NB4 (cell line): ENCODE data around the gene SHANK1.

Experiments used
- DNase-seq: peaks from one replicate; pipeline ENCODE4 v3.0.0; 2010; ENCODE audit warnings: low read depth
- H3K4me3 ChIP-seq: one replicate; pipeline ENCODE4 v1.5.1; 2011; ENCODE audit warnings: mild to moderate bottlenecking, low read depth, low read length, moderate library complexity
- MYC ChIP-seq: IDR thresholded peaks from 2 replicates; pipeline ENCODE4 v1.6.1; 2011; ENCODE audit warnings: low read depth, low read length
- POLR2A ChIP-seq: IDR thresholded peaks from 2 replicates; pipeline ENCODE4 v1.6.1; 2011; ENCODE audit warnings: mild to moderate bottlenecking; ENCODE audit not compliant: insufficient read length; ENCODE audit errors: extremely low read depth
- TF ChIP-seq, protein P1 (sequence below): IDR thresholded peaks from 2 replicates; pipeline ENCODE4 v1.6.1; 2011; ENCODE audit warnings: low read depth, low read length
- TF ChIP-seq, protein P2 (sequence below): IDR thresholded peaks from one replicate; pipeline ENCODE4 v1.5.1; 2012; ENCODE audit warnings: low read depth, low read length

Gene SHANK1

DNA sequence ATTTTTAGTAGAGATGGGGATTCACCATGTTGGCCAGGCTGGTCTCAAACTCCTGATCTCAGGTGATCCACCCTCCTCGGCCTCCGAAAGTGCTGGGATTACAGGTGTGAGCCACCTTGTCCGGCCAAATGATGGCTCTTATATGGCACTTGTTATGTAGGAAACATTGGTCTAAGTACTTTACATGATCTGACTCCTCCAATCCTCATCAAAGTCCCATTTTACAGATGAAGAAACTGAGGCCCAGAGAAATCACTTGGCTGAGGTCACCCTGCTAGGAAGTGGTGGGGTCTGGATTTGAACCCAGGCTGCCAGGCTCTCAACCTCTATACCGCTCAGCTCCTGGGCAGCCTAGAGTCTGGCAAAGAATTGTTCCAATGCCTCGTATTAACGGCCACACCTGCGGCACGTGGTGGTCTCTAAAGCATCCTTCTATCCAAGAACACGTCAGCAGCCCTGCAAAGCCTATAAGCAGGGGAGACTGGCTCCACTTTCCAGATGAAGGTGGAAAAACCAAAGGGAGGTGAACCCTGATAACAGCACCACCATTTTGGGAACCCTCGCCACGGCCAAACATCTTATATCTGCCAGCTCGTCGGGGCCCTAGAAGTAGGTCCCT, 18.1 kb downstream of the SHANK1 start:
- no peak for DNase-seq
- TF ChIP-seq, protein P1, sequence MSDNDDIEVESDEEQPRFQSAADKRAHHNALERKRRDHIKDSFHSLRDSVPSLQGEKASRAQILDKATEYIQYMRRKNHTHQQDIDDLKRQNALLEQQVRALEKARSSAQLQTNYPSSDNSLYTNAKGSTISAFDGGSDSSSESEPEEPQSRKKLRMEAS, result no peak
- H3K4me3 ChIP-seq, result no peak overlapping the region

DNA sequence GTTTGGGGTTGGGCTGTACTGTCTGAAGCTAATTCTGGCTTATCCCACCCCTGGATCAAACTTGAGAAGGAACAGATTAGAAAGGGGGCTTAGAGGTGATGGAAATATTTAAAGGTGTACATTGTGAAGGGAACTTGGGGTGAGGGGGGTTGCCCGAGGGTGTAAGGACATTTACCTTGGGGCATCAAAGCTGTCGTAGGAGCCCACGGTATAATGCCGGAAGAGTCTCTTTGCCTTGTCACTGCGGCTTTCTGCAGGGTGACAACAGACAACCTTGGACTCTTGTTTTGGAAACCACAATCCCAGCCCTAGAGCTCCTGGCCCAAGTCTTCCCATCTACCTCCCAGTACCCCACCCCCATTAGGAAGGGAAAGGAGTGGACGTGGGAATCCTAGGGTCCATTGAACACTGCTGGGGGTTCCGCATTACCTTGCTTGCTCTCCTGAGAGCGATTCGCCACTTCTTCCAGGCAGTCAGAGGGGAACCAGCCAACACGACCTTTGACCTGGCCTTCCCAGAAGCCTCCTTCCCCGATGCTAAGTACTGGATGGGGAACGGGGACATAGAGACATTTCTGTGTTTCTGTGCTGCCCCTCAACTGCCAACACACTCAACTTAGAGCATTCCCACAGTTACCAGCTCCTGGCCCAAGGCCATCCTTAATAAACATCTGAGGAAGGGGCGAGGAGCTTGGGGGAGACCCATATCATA, 22.0 kb downstream of the SHANK1 start:
- H3K4me3 ChIP-seq, result no peak overlapping the region
- TF ChIP-seq MYC (no peak), POLR2A (no peak)
- TF ChIP-seq, protein P2, sequence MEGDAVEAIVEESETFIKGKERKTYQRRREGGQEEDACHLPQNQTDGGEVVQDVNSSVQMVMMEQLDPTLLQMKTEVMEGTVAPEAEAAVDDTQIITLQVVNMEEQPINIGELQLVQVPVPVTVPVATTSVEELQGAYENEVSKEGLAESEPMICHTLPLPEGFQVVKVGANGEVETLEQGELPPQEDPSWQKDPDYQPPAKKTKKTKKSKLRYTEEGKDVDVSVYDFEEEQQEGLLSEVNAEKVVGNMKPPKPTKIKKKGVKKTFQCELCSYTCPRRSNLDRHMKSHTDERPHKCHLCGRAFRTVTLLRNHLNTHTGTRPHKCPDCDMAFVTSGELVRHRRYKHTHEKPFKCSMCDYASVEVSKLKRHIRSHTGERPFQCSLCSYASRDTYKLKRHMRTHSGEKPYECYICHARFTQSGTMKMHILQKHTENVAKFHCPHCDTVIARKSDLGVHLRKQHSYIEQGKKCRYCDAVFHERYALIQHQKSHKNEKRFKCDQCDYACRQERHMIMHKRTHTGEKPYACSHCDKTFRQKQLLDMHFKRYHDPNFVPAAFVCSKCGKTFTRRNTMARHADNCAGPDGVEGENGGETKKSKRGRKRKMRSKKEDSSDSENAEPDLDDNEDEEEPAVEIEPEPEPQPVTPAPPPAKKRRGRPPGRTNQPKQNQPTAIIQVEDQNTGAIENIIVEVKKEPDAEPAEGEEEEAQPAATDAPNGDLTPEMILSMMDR, result no peak
- TF ChIP-seq, protein P1, result no peak
- DNase-seq, result no peak

DNA sequence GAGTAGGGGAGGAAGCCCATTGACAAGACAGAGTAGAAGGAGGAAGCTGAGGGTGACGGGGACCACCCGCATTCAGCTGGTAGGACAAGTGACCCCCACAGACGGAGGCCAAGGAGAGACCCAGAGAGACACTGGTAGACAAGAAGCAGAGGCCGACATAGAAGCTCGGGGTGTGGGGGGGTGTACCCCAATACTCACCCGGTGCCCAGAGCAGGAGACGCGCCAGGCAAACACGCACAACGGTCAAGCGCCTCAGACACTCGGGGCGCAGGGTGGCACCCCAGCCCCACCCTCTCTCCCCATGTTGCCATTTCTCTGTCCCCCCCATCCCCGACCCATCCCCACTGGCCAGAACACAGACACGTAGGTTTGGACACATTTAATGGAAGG, 23.5 kb downstream of the SHANK1 start:
- no peak for DNase-seq
- TF ChIP-seq MYC, result no peak
- TF ChIP-seq, protein P2, result no peak
- TF ChIP-seq, protein P1, result no peak
- TF ChIP-seq POLR2A, result no peak
- no peak overlapping the region for H3K4me3 ChIP-seq

DNA sequence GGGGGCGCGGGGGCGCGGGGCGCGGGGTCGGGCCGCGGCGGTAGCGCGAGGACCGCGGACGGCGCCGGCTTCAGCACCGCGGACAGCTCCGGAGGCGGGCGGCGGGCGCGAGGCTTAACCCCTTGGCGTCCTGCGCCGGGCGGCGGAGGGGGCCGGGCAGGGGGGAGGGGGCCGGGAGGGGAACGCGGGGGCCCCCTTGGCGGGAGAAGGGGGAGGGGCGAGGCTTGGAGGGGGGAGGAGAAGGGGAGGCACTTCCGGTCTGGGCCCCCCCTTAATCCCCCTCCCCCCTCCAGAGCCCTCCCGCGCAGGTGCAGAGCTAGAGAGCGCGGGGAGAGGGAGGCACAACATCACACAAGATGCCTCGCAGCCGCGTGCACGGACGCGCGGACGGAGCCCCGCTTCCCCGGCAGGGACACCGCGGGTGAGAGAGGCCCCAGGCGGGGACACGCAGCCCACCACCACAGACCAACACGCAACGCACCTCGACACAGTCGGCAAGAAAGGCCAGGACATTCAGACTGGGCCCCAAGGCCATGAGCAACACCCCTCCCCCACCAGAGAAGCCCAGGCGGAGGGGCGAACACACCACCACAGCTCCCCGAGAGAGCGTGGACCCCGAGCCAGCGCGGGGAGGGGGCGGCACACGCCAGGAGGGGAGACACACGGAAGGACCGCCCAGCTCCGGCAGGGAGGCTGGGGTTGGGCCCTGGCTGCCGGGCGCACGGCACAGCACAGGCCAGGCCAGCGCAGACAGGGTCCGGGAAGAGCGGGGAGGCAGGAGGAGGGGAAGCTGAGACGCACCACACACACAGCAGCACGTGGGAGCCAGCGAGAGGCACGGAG, 24.1 kb downstream of the SHANK1 start:
- no peak overlapping the region for H3K4me3 ChIP-seq
- TF ChIP-seq, protein P1, result peak; percentile 36; the same call in 1 of the 2 replicates
- TF ChIP-seq POLR2A (no peak), MYC (no peak)
- peak; percentile 43 for DNase-seq

DNA sequence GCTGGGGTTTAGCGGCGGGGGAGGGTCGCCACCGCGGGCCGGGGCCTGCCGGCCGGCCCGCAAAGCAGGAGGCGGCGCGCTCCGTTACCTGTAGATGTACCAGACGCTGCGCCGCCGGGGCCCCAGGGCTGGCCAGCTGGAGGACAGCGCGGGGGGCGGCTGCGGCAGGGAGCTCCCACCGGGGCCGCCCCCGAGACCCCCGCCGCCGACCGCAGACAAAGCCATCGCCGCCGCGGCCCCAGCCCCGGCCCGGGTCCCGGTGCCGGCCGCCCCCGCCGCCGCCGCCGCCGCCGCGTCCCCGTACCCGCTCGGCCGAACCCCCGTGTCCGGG, 24.8 kb downstream of the SHANK1 start:
- DNase-seq, result no peak
- TF ChIP-seq, protein P2, result no peak
- no peak for TF ChIP-seq POLR2A
- TF ChIP-seq, protein P1, result no peak
- no peak for TF ChIP-seq MYC
- H3K4me3 ChIP-seq, result no peak overlapping the region

DNA sequence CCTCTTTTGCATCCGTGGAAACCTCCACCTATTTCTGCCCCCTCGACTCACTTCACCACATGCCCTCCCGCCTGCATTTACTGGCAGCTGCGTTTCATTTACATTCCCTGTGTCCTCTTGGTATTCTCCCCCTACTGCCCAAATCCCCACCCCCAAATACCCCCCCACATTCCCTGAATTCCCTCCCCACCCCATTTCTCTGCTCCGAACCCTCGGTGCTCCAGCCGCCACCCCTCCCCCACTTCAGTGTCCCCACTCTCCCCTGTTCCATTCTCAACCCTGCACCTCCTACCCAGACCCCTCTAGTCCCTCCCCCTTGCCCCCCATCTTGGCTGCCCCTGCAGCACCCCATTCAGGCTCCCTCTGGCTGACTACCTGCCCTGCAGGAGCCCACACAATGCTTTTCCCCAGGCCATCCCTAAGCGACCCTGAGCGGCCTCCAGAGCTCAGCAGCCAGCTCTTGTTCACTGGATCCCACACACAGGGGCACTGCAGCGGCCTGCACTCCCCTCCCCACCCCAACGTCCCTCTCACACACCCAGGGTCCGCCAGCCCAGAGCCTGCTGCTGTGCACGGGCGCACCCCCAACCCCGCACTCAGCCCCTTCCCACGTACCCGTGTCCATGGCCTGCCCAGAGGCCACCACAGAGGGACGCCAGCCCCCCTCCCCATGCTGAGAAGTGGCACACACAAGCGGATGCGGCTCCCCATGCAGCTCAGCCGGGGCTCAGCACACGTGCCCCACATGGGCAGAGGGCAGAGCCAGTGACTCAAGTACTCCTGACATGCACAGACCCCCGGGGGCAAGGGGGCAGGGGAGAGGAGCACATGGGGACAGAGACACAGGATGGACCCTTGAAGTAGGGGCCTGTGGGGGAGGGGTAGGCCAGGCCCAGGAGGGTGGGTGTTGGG, 26.3 kb downstream of the SHANK1 start:
- no peak overlapping the region for H3K4me3 ChIP-seq
- TF ChIP-seq MYC (no peak), POLR2A (no peak)
- TF ChIP-seq, protein P1, result no peak
- TF ChIP-seq, protein P2, result no peak
- no peak for DNase-seq
